NCI-H1105 (cell line): ENCODE data around the gene CAMK4.

Experiments used
- DNase-seq: peaks from one replicate; lab custom pipeline; 2025; lab: John Stamatoyannopoulos, UW

CAMK4 gene

DNA sequence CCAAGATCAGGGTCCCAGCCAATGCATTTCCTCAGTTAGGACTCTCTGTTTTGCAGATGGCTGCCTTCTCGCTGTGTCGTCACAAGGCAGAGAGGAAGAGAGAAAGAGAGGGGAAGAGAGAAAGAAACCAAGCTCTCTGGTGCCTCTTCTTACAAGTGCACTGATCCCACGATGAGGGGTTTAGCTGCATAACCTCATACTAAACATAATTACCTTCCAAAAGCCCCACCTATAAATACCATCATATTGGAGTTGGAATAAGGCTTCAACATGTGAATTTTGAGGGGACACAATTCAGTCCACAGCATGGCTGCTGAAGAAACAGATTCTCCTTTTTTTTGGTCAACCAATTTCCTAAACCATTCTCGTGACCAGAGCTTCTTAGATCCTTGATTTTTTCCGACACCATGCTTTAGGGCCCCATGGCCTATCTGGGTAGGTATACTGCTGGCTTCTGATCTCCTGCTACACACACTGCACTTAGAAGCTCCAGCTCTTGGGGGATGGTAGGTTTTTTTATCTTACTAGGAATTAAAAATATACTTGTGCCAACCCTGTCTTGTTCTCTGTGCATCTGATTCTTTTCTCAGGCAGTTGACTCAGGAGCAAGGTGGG is 5.1 kb downstream of the CAMK4 start:
- no peak for DNase-seq

GRCh38 chr5:111229871-111230810 is 6.0 kb downstream of the CAMK4 start:
- DNase-seq: no peak

- no peak for DNase-seq
Observed at GRCh38 chr5:111231119-111231518, 6.9 kb downstream of the CAMK4 start.

DNA sequence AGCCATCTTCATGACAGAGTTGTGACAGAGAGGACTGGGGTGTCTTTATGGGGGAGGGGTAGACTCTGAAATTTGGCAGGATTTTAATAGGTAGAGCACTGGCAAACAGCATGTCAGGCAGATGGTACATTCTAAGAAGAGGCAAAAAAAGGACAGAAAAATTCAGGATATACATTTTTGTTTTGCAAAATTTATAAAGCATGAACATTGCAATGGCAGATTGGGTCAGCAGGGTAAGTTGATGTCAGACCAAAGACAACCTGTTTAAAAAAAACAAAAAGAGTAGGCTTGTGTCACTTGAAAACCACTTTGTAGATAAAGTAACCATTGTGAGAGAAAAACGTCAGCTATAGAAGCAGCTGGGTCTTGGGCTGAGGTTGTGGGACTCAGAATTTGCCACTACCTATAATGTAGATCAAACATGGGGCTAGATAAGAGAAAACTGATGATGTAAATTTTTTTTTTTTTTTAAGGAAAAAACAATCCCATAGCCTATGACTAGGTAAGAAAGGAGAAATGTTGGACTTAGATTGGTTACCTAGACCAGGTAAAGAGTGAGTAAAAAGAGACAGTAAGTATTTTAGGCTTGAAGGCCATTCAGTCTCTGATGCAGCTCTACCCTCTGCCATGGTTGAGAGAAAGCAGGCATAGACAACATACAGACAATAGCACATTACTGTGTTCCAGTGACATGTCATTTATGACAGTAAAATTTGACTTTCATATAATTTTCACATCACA is 8.3 kb downstream of the CAMK4 start:
- no peak for DNase-seq

GRCh38 chr5:111233052-111233374 is 8.8 kb downstream of the CAMK4 start:
- no peak for DNase-seq

- no peak for DNase-seq
Observed at GRCh38 chr5:111234125-111234524, 9.9 kb downstream of the CAMK4 start.

- DNase-seq: no peak
Observed at GRCh38 chr5:111235635-111236034, 11.5 kb downstream of the CAMK4 start.

GRCh38 chr5:111236348-111236747 is 12.2 kb downstream of the CAMK4 start:
- no peak for DNase-seq

DNA sequence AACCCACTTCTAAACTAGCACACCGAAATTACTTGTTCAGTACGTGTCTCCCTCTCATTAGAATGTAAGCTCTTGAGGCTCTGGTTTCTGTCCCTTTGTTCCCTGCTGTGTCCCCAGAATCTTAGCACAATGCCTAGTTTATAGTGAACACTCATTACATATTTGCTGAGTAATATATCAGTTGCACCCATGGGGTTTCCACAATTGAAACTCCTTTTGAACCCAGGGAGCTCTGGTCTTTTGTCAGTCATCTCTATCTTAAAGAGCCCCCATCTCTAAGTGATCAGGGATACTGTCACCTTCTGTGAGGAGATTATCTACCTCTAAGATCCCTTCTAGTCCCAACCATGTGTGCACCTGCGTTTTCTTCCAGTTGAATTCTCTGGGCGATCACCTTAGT is 12.8 kb downstream of the CAMK4 start:
- DNase-seq: no peak

DNA sequence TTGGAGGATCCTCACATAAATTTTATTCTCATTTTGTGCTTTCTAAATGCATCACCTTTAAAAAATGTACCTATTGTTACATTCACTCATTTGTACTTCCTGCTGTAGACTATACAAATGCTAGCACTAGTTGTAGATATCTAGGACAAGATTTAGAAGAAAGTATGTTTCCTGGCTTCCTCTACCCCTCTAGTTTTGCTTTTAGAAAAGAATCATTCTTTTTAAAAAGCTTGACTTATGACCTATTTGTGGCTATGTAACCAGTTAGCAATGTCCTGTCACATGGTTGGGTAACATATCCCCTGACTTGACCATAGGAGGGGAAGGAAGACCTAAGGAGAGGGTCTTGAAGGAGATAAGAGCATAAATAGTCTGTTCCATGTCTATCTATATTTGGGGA is 13.3 kb downstream of the CAMK4 start:
- DNase-seq: no peak

DNA sequence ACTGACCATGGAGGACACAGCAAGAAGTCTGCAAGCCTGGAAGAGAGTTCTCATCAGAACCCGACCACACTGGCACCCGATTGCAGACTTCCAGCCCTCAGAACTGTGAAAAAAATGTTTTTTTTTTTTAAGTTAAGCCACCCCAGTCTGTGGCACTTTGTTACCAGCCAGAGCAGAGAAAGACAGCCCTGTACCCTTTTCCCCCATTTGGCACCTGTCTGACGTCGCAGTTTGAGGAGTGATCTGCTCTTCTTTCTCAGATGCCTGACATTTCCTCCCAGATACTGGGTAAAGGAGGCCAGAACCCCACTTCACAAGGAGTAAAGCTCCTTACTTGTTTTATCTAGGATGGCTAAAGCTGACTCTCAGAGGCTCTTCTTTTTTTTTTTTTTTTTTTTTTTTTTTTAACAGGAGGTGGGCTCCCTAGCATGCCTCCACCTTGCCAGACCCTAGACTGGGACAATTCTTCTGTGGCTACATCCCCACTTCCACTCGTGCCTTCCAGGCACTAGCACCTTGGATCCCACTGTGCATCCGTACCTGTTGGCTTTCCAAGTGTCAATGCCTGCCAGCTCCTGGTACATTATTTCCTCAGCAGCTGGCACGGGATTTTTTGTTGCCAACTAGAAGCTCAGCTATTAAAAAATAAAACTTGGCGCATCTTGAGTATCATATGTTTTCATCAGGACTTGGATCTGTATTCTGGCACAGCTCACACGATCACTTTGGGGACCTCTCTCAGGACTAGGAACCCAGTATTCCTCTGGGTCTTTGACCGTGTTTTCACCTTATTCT is 14.4 kb downstream of the CAMK4 start:
- DNase-seq: no peak

- no peak for DNase-seq
Observed at GRCh38 chr5:111241696-111242095, 17.5 kb downstream of the CAMK4 start.

DNA sequence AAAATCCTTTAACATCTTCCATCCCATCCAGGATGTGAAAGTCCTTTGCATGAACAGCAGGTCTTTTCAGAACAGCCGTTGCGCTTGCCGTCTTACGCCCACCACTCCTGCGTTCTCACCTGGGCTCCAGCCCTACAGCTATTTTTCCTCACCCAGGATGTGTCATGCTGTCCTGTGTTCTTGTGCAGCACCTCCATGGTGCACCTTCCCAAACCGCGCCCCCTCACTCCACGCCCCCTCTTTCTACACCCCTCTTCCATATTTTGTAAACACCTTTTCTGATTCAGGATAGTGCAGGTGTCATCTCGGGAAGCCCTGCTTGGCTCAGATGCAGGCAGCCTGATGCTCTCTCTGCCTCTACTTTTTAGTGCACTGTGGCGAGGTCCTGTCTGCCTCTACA is 18.4 kb downstream of the CAMK4 start:
- no peak for DNase-seq

- no peak for DNase-seq
Observed at GRCh38 chr5:111243318-111243717, 19.1 kb downstream of the CAMK4 start.

DNA sequence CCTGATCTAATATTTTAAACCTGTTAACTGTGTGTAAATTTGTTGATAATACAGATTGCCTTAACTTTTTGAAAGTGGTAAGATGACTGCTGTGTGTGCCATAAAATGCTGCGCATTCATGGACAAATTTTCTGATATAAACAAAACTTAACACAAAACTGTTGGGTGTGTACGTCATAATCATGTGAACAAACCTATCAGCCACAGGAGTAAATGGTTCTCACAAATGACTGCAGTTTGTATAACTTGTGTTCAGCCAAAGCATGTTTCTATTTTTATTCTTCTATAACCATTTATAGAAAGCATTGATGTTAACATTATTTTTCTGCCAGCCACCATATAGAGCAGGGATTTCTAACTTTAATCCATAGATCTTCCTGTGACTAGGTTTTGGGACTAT is 21.5 kb downstream of the CAMK4 start:
- no peak for DNase-seq

DNA sequence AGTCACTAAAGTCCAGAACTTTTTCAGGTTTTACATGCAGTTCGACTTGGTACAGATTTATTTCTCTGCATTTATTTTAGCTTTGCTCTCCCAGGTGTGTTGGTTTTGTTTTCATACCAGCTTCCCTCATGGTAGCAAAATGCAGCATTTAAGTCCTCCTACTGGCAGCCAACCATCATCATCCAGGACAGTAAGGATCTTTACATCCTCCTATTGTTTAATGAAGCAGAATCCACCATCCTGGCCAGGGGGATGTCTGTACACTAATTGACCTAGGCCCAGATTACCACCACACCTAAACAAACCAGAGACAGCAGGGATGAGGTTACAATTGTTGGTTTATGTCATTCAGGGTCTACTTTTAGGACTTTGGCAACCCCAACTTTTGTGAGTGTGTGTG is 22.3 kb downstream of the CAMK4 start:
- no peak for DNase-seq

DNA sequence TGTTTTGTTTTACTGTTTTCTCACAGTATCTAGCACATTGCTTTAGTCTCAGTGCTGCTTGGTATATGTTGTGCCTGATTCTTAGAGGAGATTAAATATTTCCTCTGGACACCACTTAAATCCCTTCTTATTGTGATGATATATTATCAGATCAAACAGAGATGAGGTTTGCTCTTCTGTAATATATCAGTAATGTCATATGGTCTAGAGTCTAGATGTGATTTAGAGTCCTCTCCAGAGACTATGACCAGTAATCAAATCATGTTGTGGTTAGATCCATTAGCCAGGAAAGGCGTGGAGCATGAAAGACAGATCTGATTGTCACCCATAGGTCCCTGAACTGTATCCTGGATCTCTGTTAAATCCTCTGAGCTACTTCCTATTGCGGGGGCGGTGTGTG is 24.4 kb downstream of the CAMK4 start:
- no peak for DNase-seq

GRCh38 chr5:111251921-111252320 is 27.7 kb downstream of the CAMK4 start:
- no peak for DNase-seq

- no peak for DNase-seq
Observed at GRCh38 chr5:111252799-111253545, 28.8 kb downstream of the CAMK4 start.

- DNase-seq: no peak
Observed at GRCh38 chr5:111254613-111255012, 30.4 kb downstream of the CAMK4 start.

GRCh38 chr5:111255169-111255568 is 31.0 kb downstream of the CAMK4 start:
- no peak for DNase-seq
